Stimulated activated CD4-positive, alpha-beta T cell treated with anti-CD3 and anti-CD28 coated beads, TNF-alpha, amount 100 ng/mL, for 1 hour (primary cell): ENCODE data around the gene KRR1.
"Not testable (repeated sequence)": the region's sequence is repeated elsewhere in the genome, so short reads cannot be mapped to it uniquely, and the experiment has no call there.

Experiments used
- DNase-seq, 3 donors: peaks; one replicate each; pipeline ENCODE4 v3.0.0-alpha.2; 2020; ENCODE audit warnings: low read depth in 3 of 3, low spot score in 1 of 3

The KRR1 gene

DNA sequence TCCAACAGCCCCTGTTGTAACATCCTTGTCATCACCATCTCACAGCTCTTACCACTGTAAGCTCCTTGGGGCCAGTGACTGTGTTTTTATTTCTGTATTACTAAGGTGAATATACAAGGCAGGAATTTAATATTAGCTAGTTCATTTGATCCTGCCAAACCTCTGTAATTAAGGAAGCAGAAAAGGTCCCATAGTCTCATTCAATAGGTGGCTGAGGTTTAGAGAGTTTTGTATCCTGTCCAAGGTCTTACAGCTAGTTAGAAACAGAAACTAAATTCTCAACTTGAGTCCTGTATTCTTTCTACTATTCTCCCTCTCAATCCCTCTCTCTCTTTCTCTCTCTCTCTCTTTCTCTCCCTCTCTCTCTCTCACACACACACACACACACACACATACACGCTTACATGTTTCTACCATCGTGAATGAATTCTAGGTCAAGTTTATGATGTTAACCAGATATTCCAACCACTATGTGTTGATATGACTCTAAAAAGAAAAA is 31.4 kb downstream of the KRR1 start:
- no peak for DNase-seq

DNA sequence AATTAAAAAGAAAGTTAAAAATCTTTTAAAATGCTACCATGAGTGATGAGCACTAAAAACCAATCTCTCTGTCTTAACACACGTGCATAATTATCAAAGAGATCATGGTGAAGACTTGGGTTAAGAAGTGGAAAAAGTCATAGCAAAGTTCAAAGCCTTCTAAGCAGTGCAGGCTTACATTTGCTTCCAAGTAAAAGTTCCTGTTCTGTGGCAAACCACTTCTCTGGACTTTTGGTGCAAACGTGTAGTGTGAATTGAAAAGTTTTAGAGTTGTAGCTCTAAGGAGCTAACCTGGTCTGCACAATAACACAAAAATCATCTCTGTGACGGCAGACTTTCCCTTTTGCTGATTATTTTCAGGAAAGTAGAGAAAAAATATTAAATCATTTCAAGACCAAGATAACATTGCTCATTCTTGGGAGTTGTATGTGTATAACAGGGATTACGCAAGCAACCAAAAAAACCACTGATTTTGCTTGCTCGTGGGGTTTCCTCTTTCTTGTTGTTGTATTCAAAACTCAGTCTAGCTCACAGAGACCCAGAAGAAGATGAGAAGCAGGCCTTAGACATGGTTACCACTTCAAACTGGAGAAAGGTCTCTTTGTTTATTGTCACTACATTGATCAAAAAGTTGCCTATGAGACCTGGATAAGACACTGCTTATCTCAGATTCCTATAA is 33.2 kb downstream of the KRR1 start:
- no peak for DNase-seq

DNA sequence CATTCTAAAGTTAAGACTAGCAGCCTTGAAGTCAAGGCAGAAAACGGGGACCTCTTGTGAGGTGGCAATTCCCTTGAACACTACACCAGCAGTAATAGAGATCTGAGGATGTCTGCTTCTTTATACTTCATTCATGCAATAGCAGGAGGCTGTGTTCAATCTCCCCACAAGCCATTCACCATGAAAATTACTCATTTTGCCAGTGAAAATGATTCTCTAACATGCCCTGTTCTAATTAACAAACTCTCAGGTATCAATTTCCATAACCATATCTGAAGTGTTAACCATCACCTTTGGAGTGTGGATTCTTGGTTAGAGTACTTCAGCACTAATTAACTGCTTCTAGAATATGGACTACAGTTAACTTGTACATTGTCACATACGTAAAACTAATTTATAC is 34.3 kb downstream of the KRR1 start:
- no peak for DNase-seq

DNA sequence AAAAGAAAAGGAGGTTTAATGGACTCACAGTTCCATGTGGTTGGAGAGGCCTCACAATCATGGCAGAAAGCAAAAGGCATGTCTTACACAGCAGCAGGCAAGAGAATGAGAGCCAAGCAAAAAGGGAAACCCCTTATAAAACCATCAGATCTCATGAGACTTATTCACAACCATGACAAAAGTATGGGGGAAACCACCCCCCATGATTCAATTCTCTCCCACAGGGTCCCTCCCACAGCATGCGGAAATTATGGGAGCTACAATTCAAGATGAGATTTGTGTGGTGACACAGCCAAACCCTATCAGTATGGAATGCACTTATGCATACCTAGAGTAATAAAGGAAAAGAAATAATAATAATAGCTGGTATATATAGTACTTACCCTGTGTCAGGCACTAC is 35.3 kb downstream of the KRR1 start:
- DNase-seq, result no peak

DNA sequence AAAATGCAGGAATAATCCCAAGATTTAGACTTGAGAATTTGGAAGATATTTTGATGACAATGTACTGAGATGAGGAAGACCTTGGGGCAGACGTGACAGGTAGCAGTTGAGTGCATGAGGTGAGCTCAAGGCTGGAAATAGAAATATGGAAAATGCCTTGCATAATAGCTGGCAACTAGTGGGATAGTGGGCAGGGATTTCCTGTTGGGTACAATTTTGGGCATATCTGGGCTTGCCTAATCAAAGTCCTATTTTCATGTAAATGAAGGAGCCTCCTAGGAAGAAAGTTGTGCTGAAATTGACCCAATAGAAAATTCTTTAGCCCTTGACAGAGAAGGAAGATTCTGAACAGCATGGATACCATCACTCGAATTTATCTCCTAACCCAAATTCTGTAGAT is 37.3 kb downstream of the KRR1 start:
- DNase-seq, result no peak

DNA sequence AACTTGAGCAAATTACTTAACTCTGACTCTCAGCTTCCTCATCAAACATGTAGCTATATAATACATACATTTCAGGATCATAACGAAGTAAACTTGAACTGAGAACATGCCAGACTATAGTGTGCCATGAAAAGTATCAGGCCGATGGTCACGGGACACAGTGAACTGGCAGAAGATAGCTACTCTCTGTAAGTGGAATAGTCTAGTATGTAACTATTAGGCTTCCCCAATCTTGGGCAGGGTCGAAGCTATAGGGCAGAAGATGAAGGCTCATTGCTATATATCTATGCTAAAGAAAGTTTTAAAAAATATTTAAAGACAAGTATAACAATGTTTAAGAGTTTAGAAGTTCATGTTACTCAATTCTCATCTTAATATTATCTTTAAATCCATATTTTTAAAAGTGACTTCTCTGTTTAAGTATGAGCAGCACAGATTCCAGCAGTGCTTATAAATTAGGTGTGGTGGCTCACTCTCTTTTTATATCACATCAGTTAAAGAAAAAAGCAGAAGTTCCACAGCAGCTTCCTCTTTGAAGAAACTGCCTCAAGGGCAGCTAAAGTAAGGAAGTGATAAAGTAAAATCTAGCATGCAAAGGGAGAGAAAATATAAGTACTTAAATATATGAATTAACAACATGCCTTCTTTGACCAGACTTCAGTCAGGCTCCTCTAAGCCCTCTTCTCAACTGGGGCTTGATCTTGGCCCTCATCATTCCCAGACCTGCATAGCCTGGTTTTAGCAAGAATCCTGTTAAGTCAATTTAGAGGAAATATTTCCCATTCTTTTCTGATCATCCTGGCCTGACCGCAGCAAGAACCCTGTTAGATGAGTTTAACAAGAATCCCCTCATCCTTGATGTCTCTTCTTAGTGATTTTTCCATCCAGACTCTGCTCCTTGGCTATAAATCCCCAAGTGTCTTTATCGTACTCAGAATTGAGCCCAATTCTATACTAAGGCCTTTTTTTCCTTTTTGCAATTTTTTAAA is 39.2 kb downstream of the KRR1 start:
- no peak for DNase-seq

DNA sequence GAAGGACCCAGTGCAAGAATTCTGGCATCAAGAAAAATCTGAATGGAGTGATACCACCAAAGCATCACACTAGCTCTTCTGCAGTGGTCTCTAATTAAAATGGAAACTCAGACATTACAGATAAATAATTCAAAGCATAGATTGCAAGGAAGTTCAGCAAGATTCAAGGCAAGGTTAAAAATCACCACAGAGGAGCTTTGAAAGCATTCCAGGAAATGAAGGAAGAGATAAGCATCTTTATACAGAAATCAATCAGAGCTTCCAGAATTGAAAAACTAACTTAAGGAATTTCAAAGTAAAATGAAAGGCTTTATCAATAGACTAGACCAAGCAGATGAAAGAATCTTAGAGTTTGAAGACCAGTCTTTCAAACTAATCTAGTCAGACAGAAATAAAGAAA is 51.2 kb downstream of the KRR1 start:
- no peak for DNase-seq

DNA sequence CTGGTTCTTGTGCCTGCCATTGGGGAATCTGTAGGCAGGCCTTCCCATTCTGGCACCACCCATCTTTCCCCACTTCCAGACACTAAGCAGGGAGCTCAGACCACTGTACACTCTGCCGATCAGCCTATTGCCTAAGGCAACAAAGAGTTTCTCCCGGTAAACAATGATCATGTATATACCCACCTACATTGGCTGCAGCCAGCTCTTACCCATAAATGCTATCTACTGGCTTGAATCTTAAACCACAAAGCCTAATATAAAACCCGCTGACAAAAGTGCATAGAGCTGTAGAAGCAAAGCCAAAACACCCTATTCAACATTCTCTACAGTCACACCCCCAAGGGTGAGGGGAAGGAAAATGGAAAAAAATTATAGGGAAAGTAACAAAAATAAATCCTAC is 51.7 kb downstream of the KRR1 start:
- no peak for DNase-seq

DNA sequence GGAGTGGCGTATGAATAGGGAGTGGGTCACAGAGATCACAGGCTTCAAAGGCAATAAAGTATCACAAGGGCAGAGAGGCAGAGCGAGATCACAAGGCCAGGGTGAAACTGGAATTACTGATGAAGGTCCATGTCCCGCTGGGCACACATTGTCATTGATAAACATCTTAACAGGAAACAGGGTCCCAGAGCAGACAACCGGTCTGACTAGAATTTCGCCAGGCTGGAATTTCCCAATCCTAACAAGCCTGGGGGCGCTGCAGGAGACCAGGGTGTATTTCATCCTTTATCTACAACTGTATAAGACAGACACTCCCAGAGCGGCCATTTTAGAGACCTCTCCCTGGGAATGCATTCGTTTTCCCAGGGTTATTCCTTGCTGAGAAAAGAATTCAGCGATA is 53.5 kb downstream of the KRR1 start:
- DNase-seq, result not testable (repeated sequence)

DNA sequence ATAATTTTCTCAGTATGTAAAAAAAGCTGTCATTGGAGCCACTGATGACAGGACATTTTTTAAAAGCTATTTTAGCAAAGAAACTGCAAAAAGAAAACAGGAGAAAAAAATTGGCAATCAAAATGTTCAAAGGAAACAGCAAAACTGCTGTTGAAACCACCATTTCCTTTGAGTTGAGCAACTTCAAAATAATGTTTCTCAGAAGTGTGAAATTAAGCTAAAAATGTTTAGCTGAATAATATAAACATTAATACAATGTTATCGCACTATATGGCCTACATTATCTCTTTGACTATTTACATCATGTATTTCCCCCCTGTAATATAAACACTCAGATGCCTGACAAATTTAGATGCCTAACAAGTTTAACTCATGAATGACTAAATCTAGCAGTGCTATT is 54.2 kb downstream of the KRR1 start:
- DNase-seq, result no peak

DNA sequence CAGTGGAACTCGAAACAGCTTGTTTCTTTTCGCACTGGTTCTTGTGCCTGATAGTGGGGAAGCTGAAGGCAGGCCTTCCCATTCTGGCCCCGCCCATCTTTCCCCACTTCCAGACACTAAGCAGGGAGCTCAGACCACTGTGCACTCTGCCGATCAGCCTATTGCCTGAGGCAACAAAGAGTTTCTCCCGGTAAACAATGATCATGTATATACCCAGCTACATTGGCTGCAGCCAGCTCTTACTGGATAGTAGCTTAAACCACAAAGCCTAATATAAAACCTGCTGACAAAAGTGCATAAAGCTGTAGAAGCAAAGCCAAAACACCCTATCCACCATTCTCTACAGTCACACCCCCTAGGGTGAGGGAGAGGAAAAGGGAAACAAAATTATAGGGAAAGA is 55.6 kb downstream of the KRR1 start:
- DNase-seq, result no peak

DNA sequence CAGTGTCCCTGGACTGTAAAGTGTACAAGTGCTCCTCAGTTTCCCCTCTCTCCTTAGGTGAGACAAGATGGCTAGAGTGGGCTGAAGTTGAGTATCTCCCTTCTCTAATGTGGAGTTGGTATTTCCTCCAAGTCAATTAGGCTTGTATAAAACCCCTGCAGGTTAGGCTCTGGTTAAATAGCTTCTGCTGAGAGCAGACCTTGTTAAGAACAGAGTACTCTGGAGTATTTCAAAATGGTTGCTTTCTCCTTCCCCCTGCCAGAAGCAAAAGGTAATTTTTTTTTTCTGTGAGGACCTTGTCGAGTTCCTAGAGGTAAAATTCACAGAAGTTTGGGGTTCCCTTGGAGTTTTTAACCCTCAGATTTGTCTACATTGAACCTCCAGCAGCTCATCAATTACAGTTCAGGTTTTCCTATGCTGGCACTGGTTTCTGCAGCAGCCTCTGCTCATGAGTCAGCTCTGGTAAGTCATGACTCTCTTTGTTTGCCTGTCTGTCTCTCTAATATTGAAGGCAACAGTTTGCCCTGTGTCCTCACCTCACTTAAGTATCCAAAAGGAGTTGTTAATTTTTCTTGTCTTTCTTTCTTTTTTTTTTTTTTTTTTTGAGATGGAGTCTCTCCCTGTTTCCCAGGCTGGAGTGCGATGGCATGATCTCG is 58.6 kb downstream of the KRR1 start:
- no peak for DNase-seq

DNA sequence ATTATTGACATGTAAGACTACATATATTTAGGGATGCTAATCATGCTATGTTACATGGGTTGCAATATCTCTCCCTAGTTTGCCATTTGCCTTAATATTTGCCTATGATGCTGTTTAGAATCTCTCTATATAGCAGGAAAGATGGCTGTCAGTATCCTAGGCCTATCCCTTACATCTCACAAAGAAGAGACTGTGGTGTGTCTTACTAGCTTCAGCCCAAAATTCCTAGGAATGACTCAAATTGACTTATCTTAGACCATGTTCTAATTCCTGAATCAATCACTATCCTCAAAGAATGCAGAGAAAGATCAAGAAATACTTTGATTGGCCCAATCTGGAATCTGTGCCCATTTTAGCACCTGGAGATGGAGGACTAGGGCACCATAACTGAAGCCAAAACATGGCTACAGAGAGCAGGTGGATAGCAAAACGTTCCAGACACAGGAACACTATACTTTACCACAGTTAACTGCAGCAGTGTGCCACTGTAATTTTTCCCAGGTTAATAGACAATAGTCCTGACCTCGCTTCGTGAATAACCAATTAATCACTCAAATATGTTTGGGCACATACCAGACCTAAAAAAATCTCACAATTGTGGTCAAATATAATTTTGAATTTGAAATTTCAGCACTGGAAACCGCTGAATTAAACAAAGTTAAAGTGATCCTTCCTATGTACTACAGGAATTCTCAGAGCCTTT is 63.6 kb downstream of the KRR1 start:
- no peak for DNase-seq

DNA sequence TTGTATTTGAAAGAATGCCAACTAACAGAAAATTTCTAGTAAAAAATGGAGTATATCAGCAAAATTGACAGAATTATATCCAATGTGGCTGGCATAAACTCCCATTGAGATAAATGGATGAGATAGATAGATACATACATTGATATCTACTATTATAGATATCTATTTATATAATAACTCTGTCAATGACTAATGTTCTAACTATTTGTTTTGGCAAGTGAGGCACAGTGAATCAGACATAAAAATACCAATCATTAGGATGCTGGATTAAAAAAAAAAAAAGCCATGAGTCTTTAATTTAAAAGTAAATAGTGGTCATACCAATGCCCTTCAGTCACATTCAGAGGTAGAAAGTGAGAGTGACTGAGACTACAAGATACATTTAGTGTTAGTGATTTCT is 64.6 kb downstream of the KRR1 start:
- DNase-seq, result no peak

DNA sequence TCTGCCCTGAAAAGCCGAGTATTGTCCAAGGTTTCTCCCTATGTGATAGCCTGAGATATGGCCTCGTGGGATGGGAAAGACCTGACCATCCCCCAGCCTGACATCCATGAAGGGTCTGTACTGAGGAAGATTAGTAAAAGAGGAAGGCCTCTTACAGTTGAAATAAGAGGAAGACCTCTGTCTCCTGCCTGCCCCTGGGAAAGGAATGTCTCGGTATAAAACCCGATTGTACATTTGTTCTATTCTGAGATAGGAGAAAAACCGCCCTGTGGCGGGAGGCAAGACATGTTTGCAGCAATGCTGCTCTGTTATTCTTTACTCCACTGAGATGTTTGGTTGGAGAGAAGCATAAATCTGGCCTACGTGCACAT is 66.3 kb downstream of the KRR1 start:
- DNase-seq, result not testable (repeated sequence)

DNA sequence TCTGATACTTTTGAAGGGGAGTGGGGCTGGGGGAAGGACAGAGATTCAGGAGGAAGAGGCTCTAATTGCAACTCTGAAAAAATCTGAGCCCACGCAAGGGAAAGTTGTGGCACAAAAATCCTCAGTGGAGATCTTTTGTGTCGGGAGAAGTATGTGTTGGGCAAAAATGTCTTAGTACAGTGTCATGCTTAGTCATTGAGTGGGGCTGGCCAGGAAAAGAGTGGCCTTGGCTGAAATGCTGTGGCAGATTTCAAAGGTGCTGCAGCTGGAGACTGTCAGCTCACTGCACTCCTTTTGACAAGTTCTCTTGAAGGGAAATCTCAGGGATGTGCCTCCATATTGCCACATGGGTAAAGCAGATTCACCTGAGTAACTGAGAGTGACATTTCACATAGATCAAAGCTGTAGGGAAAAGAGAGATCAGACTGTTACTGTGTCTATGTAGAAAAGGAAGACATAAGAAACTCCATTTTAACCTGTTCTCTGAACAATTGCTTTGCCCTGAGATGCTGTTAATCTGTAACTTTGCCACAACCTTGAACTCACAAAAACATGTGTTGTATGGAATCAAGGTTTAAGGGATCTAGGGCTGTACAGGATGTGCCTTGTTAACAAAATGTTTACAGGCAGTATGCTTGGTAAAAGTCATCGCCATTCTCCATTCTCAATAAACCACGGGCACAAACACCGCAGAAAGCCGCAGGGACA is 66.8 kb downstream of the KRR1 start:
- DNase-seq, result no peak

DNA sequence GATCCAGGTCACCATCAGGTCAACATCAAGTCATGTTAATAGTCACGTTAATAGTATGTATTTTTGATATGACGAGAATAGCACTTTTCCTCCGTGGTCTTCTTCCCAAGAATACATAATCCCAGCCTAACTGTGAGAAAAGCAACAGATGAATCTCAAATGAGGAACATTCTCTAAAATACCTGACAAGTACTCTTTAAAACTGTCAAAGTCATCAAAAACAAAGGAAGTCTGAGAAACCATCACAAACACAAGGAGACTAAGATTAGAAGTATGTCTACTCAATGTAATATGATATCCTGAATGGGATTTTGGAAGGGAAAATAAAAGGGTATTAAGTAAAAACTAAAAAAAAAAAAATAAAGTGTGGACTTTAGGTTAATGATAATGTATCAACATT is 67.7 kb downstream of the KRR1 start:
- DNase-seq, result no peak

DNA sequence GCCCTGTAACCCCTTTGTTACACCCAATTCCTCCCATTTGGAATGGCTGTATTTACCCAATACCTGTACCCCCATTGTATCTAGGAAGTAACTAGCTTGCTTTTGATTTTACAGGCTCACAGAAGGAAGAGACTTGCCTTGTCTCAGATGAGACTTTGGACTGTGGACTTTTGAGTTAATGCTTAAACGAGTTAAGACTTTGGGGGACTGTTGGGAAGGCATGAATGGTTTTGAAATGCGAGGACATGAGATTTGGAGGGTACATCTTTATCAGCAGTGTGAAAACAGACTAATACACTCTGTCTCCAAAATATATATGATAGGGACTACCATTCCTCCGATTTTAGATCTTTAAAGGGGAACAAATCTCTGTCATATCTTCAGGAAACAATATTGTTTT is 69.0 kb downstream of the KRR1 start:
- DNase-seq, result not testable (repeated sequence)

DNA sequence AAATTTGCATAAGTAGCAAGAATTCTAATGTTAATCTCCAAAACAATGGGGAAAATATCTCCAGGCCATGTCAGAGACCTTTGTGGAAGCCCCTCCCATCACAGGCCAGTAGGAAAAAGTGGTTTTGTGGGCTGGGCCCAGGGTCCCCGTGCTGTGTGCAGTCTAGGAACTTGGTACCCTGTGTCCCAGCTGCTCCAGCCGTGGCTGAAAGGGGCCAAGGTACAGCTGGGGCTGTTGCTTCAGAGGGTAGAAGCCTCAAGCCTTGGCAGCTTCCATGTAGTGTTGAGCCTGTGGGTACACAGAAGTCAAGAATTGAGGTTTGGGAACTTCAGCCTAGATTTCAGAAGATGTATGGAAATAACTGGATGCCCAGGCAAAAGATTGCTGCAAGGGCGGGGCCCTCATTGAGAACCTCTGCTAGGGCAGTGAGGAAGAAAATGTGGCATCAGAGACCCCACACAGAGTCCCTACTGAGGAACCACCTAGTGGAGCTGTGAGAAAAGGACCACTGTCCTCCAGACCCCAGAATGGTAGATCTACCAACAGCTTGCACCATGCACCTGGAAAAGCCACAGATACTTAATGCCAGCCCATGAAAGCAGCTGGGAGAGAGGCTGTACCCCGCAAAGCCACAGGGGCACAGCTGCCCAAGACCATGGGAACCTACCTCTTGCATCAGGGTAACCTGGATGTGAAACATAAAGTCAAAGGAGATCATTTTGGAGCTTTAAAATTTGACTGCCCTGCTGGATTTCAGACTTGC is 69.5 kb downstream of the KRR1 start:
- DNase-seq, result not testable (repeated sequence)
